ENCODE results near the gene PCNX2. TPM values are rescaled to one million over a fixed set of nuclear protein-coding genes. Genes with fewer than 3 reads are reported as not detected.

The PCNX2 gene
- total RNA-seq, 1 experiment from 2014 or later, result 50.8 TPM

DNA sequence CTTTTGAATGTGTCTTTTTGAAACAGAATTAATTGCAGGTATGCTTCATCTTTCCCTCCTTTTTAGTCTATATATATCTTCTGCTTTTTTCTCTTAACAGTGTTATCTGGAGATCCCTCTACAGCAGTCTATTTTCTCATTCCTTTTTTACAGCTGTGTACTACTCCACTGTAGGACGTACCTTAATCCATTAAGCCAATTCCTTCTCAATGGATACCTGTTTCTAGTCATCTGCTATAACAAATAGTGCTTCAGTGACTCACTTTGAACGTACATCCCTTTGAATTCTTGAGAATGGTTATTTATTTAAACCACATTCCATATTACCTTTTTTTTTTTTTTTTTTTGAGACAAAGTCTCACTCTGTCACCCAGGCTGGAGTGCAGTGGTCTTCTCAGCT is 15.6 kb downstream of the PCNX2 start:
- DNase-seq (ENCODE audit: low spot score) (no peak), ATAC-seq (no peak)
- Mint-ChIP-seq H3K9me3 (peaks cover 4% of the 10 kb centered on the region; the same call in 1 of the 2 replicates), H3K36me3 (peaks cover 21% of the 10 kb centered on the region), H3K27me3 (ENCODE audit: low read depth) (no peaks in the 10 kb centered on the region), H3K27ac (no peak overlapping the region), H3K4me1 (peaks cover 53% of the 10 kb centered on the region), H3K4me3 (no peak overlapping the region)
- TF ChIP-seq, protein P1, sequence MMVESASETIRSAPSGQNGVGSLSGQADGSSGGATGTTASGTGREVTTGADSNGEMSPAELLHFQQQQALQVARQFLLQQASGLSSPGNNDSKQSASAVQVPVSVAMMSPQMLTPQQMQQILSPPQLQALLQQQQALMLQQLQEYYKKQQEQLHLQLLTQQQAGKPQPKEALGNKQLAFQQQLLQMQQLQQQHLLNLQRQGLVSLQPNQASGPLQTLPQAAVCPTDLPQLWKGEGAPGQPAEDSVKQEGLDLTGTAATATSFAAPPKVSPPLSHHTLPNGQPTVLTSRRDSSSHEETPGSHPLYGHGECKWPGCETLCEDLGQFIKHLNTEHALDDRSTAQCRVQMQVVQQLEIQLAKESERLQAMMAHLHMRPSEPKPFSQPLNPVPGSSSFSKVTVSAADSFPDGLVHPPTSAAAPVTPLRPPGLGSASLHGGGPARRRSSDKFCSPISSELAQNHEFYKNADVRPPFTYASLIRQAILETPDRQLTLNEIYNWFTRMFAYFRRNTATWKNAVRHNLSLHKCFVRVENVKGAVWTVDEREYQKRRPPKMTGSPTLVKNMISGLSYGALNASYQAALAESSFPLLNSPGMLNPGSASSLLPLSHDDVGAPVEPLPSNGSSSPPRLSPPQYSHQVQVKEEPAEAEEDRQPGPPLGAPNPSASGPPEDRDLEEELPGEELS (CRISPR knock-in tag; IDR thresholded peaks at IDR 0.05), result no peak
- TF ChIP-seq, protein P2, sequence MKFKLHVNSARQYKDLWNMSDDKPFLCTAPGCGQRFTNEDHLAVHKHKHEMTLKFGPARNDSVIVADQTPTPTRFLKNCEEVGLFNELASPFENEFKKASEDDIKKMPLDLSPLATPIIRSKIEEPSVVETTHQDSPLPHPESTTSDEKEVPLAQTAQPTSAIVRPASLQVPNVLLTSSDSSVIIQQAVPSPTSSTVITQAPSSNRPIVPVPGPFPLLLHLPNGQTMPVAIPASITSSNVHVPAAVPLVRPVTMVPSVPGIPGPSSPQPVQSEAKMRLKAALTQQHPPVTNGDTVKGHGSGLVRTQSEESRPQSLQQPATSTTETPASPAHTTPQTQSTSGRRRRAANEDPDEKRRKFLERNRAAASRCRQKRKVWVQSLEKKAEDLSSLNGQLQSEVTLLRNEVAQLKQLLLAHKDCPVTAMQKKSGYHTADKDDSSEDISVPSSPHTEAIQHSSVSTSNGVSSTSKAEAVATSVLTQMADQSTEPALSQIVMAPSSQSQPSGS (CRISPR knock-in tag; IDR thresholded peaks at IDR 0.05; ENCODE audit: borderline replicate concordance, low read depth), result no peak
- TF ChIP-seq, protein P3, sequence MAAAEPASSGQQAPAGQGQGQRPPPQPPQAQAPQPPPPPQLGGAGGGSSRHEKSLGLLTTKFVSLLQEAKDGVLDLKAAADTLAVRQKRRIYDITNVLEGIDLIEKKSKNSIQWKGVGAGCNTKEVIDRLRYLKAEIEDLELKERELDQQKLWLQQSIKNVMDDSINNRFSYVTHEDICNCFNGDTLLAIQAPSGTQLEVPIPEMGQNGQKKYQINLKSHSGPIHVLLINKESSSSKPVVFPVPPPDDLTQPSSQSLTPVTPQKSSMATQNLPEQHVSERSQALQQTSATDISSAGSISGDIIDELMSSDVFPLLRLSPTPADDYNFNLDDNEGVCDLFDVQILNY (CRISPR knock-in tag; IDR thresholded peaks at IDR 0.05), result no peak
- TF ChIP-seq, protein P4, sequence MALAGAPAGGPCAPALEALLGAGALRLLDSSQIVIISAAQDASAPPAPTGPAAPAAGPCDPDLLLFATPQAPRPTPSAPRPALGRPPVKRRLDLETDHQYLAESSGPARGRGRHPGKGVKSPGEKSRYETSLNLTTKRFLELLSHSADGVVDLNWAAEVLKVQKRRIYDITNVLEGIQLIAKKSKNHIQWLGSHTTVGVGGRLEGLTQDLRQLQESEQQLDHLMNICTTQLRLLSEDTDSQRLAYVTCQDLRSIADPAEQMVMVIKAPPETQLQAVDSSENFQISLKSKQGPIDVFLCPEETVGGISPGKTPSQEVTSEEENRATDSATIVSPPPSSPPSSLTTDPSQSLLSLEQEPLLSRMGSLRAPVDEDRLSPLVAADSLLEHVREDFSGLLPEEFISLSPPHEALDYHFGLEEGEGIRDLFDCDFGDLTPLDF (CRISPR knock-in tag; IDR thresholded peaks at IDR 0.05), result no peak
- TF ChIP-seq NFYB (CRISPR knock-in tag; conservative IDR thresholded peaks at IDR 0.05; ENCODE audit: low read depth) (no peak), ZNF232 (CRISPR knock-in tag; IDR thresholded peaks at IDR 0.05) (no peak), CREM (CRISPR knock-in tag; IDR thresholded peaks at IDR 0.05) (no peak), ZNF423 (CRISPR knock-in tag; IDR thresholded peaks at IDR 0.05) (no peak), SMAD3 (CRISPR knock-in tag; IDR thresholded peaks at IDR 0.05; ENCODE audit: borderline replicate concordance) (no peak), ZNF396 (CRISPR knock-in tag; IDR thresholded peaks at IDR 0.05; ENCODE audit: borderline replicate concordance) (no peak), ZNF317 (CRISPR knock-in tag; IDR thresholded peaks at IDR 0.05; ENCODE audit: borderline replicate concordance, low read depth) (no peak), HMGA2 (CRISPR knock-in tag; IDR thresholded peaks at IDR 0.05) (no peak), EMX1 (CRISPR knock-in tag; IDR thresholded peaks at IDR 0.05) (no peak), ESRRA (CRISPR knock-in tag; IDR thresholded peaks at IDR 0.05; ENCODE audit: borderline replicate concordance) (no peak), SMAD4 (CRISPR knock-in tag; IDR thresholded peaks at IDR 0.05) (no peak)
- TF ChIP-seq, protein P5, sequence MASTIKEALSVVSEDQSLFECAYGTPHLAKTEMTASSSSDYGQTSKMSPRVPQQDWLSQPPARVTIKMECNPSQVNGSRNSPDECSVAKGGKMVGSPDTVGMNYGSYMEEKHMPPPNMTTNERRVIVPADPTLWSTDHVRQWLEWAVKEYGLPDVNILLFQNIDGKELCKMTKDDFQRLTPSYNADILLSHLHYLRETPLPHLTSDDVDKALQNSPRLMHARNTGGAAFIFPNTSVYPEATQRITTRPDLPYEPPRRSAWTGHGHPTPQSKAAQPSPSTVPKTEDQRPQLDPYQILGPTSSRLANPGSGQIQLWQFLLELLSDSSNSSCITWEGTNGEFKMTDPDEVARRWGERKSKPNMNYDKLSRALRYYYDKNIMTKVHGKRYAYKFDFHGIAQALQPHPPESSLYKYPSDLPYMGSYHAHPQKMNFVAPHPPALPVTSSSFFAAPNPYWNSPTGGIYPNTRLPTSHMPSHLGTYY (CRISPR knock-in tag; IDR thresholded peaks at IDR 0.05), result no peak
- TF ChIP-seq, protein P6, sequence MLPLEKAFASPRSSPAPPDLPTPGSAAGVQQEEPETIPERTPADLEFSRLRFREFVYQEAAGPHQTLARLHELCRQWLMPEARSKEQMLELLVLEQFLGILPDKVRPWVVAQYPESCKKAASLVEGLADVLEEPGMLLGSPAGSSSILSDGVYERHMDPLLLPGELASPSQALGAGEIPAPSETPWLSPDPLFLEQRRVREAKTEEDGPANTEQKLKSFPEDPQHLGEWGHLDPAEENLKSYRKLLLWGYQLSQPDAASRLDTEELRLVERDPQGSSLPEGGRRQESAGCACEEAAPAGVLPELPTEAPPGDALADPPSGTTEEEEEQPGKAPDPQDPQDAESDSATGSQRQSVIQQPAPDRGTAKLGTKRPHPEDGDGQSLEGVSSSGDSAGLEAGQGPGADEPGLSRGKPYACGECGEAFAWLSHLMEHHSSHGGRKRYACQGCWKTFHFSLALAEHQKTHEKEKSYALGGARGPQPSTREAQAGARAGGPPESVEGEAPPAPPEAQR (CRISPR knock-in tag; IDR thresholded peaks at IDR 0.05), result no peak
- ChIA-PET CTCF (no interaction called here), POLR2A (interaction anchor here (0.7 kb wide), 1 partner anchor 16 kb away, joined by 4 read pairs; no protein-coding TSS in a partner anchor)

DNA sequence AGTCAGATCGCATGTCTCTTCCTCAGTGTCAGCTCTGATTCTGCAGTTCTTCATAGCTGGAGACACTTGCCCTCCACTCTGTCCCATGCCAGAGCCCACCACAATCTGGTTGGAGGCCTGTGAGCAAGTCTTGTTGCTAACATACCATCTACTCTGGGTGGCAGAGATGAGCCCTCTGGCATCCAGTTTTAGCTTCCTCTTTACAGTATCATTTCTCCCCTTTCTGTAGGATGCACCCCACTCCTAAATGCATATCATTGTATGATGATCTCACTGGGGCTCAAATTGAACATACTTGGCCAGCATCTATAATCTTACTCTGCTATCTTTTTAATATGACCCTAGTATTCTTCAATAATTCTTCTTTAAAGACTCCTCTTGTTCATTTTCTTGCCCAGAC is 16.9 kb downstream of the PCNX2 start:
- Mint-ChIP-seq H3K36me3 (peaks cover 19% of the 10 kb centered on the region), H3K27me3 (ENCODE audit: low read depth) (no peaks in the 10 kb centered on the region), H3K4me1 (peaks cover 57% of the 10 kb centered on the region), H3K27ac (no peak overlapping the region), H3K4me3 (no peak overlapping the region), H3K9me3 (peaks cover 4% of the 10 kb centered on the region; the same call in 1 of the 2 replicates)
- TF ChIP-seq, protein P7, sequence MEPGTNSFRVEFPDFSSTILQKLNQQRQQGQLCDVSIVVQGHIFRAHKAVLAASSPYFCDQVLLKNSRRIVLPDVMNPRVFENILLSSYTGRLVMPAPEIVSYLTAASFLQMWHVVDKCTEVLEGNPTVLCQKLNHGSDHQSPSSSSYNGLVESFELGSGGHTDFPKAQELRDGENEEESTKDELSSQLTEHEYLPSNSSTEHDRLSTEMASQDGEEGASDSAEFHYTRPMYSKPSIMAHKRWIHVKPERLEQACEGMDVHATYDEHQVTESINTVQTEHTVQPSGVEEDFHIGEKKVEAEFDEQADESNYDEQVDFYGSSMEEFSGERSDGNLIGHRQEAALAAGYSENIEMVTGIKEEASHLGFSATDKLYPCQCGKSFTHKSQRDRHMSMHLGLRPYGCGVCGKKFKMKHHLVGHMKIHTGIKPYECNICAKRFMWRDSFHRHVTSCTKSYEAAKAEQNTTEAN (CRISPR knock-in tag; IDR thresholded peaks at IDR 0.05), result no peak
- POLR2A ChIA-PET, result no interaction called here
- CTCF ChIA-PET, result interaction anchor here (0.6 kb wide), 1 partner anchor 1640 kb away, joined by 3 read pairs; no protein-coding TSS in a partner anchor
- ATAC-seq (no peak), DNase-seq (ENCODE audit: low spot score) (no peak)

All from WTC11 (cell line).